OCI-LY7 (cell line): ENCODE data around the gene HMOX1.

Source experiments
- EZH2phosphoT487 ChIP-seq: fragments of 200-600 bp; sonication (generic); IDR thresholded peaks from 2 replicates; pipeline ENCODE4 v1.6.1; 2018; ENCODE audit warnings: low read depth, borderline replicate concordance, mild to moderate bottlenecking, mixed run types, antibody characterized with exemption, low read length, moderate library complexity, mixed read lengths
- TF ChIP-seq, protein P1 (sequence below): fragments of 200-600 bp; sonication (generic); conservative IDR thresholded peaks from 2 replicates; pipeline ENCODE4 v1.5.1; 2014; ENCODE audit warnings: mild to moderate bottlenecking, antibody characterized with exemption, low read length, moderate library complexity, mixed read lengths

DNA sequence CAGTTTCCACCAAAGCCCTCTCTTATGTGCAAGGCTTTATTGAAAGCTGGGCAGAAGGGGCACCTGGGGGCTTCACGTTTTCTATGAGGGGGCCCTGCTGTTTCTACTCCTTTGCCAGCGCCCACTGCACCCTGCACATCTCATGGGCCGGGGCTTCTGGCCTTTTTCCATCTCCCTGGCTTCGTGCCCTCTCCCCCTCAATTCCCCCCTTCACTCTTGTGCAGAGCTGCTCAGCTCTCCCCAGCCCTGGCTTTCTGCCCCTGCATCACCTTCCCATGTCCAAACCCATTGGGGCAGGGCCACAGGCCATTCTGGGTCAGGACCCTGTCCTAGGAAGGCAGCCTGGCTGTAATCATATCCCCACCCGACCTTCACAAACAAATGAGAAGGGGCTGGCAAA, 55.5 kb downstream of the HMOX1 start:
- TF ChIP-seq, protein P1, sequence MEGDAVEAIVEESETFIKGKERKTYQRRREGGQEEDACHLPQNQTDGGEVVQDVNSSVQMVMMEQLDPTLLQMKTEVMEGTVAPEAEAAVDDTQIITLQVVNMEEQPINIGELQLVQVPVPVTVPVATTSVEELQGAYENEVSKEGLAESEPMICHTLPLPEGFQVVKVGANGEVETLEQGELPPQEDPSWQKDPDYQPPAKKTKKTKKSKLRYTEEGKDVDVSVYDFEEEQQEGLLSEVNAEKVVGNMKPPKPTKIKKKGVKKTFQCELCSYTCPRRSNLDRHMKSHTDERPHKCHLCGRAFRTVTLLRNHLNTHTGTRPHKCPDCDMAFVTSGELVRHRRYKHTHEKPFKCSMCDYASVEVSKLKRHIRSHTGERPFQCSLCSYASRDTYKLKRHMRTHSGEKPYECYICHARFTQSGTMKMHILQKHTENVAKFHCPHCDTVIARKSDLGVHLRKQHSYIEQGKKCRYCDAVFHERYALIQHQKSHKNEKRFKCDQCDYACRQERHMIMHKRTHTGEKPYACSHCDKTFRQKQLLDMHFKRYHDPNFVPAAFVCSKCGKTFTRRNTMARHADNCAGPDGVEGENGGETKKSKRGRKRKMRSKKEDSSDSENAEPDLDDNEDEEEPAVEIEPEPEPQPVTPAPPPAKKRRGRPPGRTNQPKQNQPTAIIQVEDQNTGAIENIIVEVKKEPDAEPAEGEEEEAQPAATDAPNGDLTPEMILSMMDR: no peak
- no peak for TF ChIP-seq EZH2phosphoT487
